HepG2 (cell line): Measurements from ENCODE around the gene MIDN. TPM values are rescaled to one million over a fixed set of nuclear protein-coding genes. Genes with fewer than 3 reads are reported as not detected.
A peak's percentile ranks its signal among the peaks of the same experiment; 100 is the strongest.

Source experiments
- AGO2 ChIP-seq: fragments of 200-400 bp; formaldehyde crosslinking; optimal IDR thresholded peaks from 2 replicates; pipeline ENCODE3; 2017; ENCODE audit warnings: mild to moderate bottlenecking, low read depth, low read length, moderate library complexity
- EP300 ChIP-seq, 3 experiments: sonication (generic) in 1 of 3; formaldehyde crosslinking in 1 of 3; IDR thresholded peaks; 2 replicates each; pipeline versions ENCODE4 v1.5.1 to v1.6.1; 2011 to 2020; ENCODE audit warnings: low read depth in 2 of 3, low read length in 2 of 3, borderline replicate concordance in 1 of 3, improper control_type of control experiment in 1 of 3, mild to moderate bottlenecking in 1 of 3, missing genetic modification reagents in 1 of 3, moderate library complexity in 1 of 3
- ERF ChIP-seq: IDR thresholded peaks from 2 replicates; pipeline ENCODE4 v1.6.1; 2018; ENCODE audit warnings: missing biosample characterization, missing genetic modification reagents
- GATAD2A ChIP-seq: IDR thresholded peaks from 2 replicates; pipeline ENCODE4 v1.6.1; 2016
- MEIS2 ChIP-seq: sonication (generic); formaldehyde crosslinking; IDR thresholded peaks from 2 replicates; pipeline ENCODE4 v1.9.0; 2021; ENCODE audit warnings: mild to moderate bottlenecking, missing genetic modification reagents
- RXRA ChIP-seq: sonication (generic); formaldehyde crosslinking; IDR thresholded peaks from 2 replicates; pipeline ENCODE4 v1.5.1; 2020; ENCODE audit warnings: missing genetic modification reagents
- SIN3B ChIP-seq: fragments of 150-350 bp; IDR thresholded peaks from 2 replicates; pipeline ENCODE4 v1.6.1; 2014; ENCODE audit warnings: low read length
- SMAD1 ChIP-seq: sonication (generic); formaldehyde crosslinking; IDR thresholded peaks from 2 replicates; pipeline ENCODE4 v1.4.0; 2020; ENCODE audit warnings: missing genetic modification reagents, low read depth, mild to moderate bottlenecking, borderline replicate concordance
- SRY ChIP-seq: sonication (generic); formaldehyde crosslinking; IDR thresholded peaks from 2 replicates; pipeline ENCODE4 v1.8.0; 2022; ENCODE audit warnings: mild to moderate bottlenecking, missing genetic modification reagents
- THAP11 ChIP-seq: IDR thresholded peaks from 2 replicates; pipeline ENCODE4 v1.6.1; 2016; ENCODE audit warnings: missing biosample characterization, missing genetic modification reagents
- YEATS2 ChIP-seq: sonication (generic); formaldehyde crosslinking; IDR thresholded peaks from 2 replicates; pipeline ENCODE4 v1.4.0; 2020; ENCODE audit warnings: missing genetic modification reagents, borderline replicate concordance
- ZBTB7B ChIP-seq: sonication (generic); formaldehyde crosslinking; IDR thresholded peaks from 2 replicates; pipeline ENCODE4 v1.4.0; 2020; ENCODE audit warnings: missing genetic modification reagents
- ZFX ChIP-seq: sonication (generic); formaldehyde crosslinking; IDR thresholded peaks from 2 replicates; pipeline ENCODE4 v1.4.0; 2020; ENCODE audit warnings: mild to moderate bottlenecking, low read depth, missing genetic modification reagents, moderate library complexity
- ZNF205 ChIP-seq: IDR thresholded peaks from 2 replicates; pipeline ENCODE4 v1.6.1; 2018; ENCODE audit warnings: missing biosample characterization, missing genetic modification reagents
- ZNF260 ChIP-seq: sonication (generic); formaldehyde crosslinking; IDR thresholded peaks from 2 replicates; pipeline ENCODE4 v1.4.0; 2020; ENCODE audit warnings: missing genetic modification reagents, low read depth, mild to moderate bottlenecking, borderline replicate concordance
- ZNF451 ChIP-seq: sonication (generic); formaldehyde crosslinking; IDR thresholded peaks from 2 replicates; pipeline ENCODE4 v1.5.0; 2020; ENCODE audit warnings: mild to moderate bottlenecking, missing genetic modification reagents
- ZNF501 ChIP-seq: sonication (generic); formaldehyde crosslinking; IDR thresholded peaks from 2 replicates; pipeline ENCODE4 v1.5.1; 2020; ENCODE audit warnings: mild to moderate bottlenecking, moderate library complexity, missing genetic modification reagents
- ZNF546 ChIP-seq: sonication (generic); formaldehyde crosslinking; conservative IDR thresholded peaks from 2 replicates; pipeline ENCODE4 v1.8.1; 2023; ENCODE audit warnings: mild to moderate bottlenecking, missing genetic modification reagents
- ZNF619 ChIP-seq: sonication (generic); formaldehyde crosslinking; IDR thresholded peaks from 2 replicates; pipeline ENCODE4 v1.4.0; 2020; ENCODE audit warnings: mild to moderate bottlenecking, missing genetic modification reagents
- ZNF879 ChIP-seq: sonication (generic); formaldehyde crosslinking; IDR thresholded peaks from 2 replicates; pipeline ENCODE4 v1.8.1; 2023; ENCODE audit warnings: missing genetic modification reagents
- ZSCAN31 ChIP-seq: sonication (generic); formaldehyde crosslinking; IDR thresholded peaks from 2 replicates; pipeline ENCODE4 v1.5.0; 2020; ENCODE audit warnings: low read depth, mild to moderate bottlenecking, missing genetic modification reagents
- polyA plus RNA-seq, 8 experiments: library from polyadenylated mRNA; depleted of rRNA in 3 of 8; stranded (reverse) in 7 of 8; unstranded in 1 of 8; fragments of >200 nt; fragmentation: Illumina TruSeq in 4 of 8; extraction: Trizol in 4 of 8; gene quantifications; 2 replicates each; pipeline versions ENCODE4 v1.2.1 to v1.2.3, GENCODE V29; 2011 to 2016; ENCODE audit warnings: low read depth in 4 of 8, missing spikeins in 1 of 8, mixed read lengths in 1 of 8; ENCODE audit not compliant: insufficient read depth in 1 of 8
- total RNA-seq, 5 experiments: library from RNA; depleted of rRNA; stranded (reverse); fragments of >200 nt; fragmentation: Illumina TruSeq; extraction: Trizol; gene quantifications; 2 replicates each; pipeline ENCODE4 v1.2.3, GENCODE V29; 2016; ENCODE audit warnings: low read depth in 1 of 5
- TF ChIP-seq, protein P1 (sequence below): sonication (generic); formaldehyde crosslinking; IDR thresholded peaks from 2 replicates; pipeline ENCODE4 v1.5.0; 2020; ENCODE audit warnings: mild to moderate bottlenecking, missing genetic modification reagents
- TF ChIP-seq, protein P2 (sequence below): sonication (generic); formaldehyde crosslinking; IDR thresholded peaks from 2 replicates; pipeline ENCODE4 v1.5.0; 2020; ENCODE audit warnings: mild to moderate bottlenecking, missing genetic modification reagents, moderate library complexity
- TF ChIP-seq, protein P3 (sequence below): sonication (generic); formaldehyde crosslinking; IDR thresholded peaks from 2 replicates; pipeline ENCODE4 v1.5.0; 2020; ENCODE audit warnings: mild to moderate bottlenecking, missing genetic modification reagents

Gene MIDN
- total and polyA plus RNA-seq, 2 of the 13 experiments (the other 11 are each of a cell fraction or from before 2014, with no cell fraction given) = 8.4 to 18.0 TPM

DNA sequence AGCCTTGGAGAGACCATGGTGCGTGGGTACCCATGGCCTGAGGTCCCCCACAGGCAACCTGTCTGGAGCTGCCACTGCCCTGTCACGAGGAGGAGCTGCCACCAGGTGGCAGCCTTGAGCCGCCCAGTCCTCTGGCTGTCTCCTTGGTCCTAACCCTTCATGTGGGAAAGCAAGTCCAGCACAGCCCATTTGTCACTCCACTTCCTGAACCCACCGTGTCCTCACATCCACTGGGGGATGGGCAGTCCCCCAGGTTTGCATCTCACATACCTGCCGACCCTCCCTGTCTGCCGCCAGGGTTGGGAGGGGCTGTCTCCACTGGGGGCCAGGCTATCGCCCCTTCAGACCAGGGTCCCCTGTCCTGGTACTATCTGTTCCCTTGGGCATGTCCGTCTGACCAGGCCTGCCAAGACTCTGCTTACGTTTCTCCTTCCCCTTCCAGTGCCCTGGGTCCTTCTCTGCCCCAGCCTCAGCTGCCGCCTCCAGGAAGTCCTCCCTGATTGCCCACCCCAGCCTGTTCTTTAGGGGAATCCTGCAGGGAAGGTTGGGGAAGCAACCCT lies 31.5 kb downstream of the MIDN start (continued):
- TF ChIP-seq, protein P1, sequence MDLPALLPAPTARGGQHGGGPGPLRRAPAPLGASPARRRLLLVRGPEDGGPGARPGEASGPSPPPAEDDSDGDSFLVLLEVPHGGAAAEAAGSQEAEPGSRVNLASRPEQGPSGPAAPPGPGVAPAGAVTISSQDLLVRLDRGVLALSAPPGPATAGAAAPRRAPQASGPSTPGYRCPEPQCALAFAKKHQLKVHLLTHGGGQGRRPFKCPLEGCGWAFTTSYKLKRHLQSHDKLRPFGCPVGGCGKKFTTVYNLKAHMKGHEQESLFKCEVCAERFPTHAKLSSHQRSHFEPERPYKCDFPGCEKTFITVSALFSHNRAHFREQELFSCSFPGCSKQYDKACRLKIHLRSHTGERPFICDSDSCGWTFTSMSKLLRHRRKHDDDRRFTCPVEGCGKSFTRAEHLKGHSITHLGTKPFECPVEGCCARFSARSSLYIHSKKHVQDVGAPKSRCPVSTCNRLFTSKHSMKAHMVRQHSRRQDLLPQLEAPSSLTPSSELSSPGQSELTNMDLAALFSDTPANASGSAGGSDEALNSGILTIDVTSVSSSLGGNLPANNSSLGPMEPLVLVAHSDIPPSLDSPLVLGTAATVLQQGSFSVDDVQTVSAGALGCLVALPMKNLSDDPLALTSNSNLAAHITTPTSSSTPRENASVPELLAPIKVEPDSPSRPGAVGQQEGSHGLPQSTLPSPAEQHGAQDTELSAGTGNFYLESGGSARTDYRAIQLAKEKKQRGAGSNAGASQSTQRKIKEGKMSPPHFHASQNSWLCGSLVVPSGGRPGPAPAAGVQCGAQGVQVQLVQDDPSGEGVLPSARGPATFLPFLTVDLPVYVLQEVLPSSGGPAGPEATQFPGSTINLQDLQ (CRISPR knock-in tag) = no peak
- peak; percentile 84; the same call in 1 of the 2 replicates for TF ChIP-seq MEIS2 (CRISPR knock-in tag)
- no peak for TF ChIP-seq ZNF879
- 0 out of 2 replicates have a peak, but pooled peaks have one; percentile 45 for TF ChIP-seq ZSCAN31 (CRISPR knock-in tag)
- 0 out of 2 replicates have a peak, but pooled peaks have one; percentile 34 for TF ChIP-seq ZNF205
- TF ChIP-seq, protein P2, sequence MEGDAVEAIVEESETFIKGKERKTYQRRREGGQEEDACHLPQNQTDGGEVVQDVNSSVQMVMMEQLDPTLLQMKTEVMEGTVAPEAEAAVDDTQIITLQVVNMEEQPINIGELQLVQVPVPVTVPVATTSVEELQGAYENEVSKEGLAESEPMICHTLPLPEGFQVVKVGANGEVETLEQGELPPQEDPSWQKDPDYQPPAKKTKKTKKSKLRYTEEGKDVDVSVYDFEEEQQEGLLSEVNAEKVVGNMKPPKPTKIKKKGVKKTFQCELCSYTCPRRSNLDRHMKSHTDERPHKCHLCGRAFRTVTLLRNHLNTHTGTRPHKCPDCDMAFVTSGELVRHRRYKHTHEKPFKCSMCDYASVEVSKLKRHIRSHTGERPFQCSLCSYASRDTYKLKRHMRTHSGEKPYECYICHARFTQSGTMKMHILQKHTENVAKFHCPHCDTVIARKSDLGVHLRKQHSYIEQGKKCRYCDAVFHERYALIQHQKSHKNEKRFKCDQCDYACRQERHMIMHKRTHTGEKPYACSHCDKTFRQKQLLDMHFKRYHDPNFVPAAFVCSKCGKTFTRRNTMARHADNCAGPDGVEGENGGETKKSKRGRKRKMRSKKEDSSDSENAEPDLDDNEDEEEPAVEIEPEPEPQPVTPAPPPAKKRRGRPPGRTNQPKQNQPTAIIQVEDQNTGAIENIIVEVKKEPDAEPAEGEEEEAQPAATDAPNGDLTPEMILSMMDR (CRISPR knock-in tag) = peak; percentile 97
- 0 out of 2 replicates have a peak, but pooled peaks have one; percentile 29 for TF ChIP-seq ZBTB7B (CRISPR knock-in tag)
- TF ChIP-seq SIN3B = peak; percentile 59; the same call in 1 of the 2 replicates
- no peak for TF ChIP-seq ZNF451
- TF ChIP-seq AGO2 = peak; percentile 62
- TF ChIP-seq, protein P3, sequence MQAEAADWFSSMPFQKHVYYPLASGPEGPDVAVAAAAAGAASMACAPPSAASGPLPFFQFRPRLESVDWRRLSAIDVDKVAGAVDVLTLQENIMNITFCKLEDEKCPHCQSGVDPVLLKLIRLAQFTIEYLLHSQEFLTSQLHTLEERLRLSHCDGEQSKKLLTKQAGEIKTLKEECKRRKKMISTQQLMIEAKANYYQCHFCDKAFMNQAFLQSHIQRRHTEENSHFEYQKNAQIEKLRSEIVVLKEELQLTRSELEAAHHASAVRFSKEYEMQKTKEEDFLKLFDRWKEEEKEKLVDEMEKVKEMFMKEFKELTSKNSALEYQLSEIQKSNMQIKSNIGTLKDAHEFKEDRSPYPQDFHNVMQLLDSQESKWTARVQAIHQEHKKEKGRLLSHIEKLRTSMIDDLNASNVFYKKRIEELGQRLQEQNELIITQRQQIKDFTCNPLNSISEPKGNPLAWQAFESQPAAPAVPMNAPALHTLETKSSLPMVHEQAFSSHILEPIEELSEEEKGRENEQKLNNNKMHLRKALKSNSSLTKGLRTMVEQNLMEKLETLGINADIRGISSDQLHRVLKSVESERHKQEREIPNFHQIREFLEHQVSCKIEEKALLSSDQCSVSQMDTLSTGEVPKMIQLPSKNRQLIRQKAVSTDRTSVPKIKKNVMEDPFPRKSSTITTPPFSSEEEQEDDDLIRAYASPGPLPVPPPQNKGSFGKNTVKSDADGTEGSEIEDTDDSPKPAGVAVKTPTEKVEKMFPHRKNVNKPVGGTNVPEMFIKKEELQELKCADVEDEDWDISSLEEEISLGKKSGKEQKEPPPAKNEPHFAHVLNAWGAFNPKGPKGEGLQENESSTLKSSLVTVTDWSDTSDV (CRISPR knock-in tag) = no peak
- peak; percentile 51; the same call in 1 of the 2 replicates for TF ChIP-seq THAP11
- TF ChIP-seq ZNF546 (CRISPR knock-in tag) = no peak
- 0 out of 2 replicates have a peak, but pooled peaks have one; percentile 37 for TF ChIP-seq ZNF501
- TF ChIP-seq ZNF619 (CRISPR knock-in tag) = no peak
- no peak for TF ChIP-seq ZNF260 (CRISPR knock-in tag)
- peak; percentile 40; the same call in 1 of the 2 replicates for TF ChIP-seq GATAD2A (CRISPR knock-in tag)
- peak; percentile 71; the same call in 1 of the 2 replicates for TF ChIP-seq ERF (CRISPR knock-in tag)
- 0 out of 2 replicates have a peak, but pooled peaks have one; percentile 43 for TF ChIP-seq SMAD1 (CRISPR knock-in tag)
- peak; percentile 49; the same call in 1 of the 2 replicates for TF ChIP-seq RXRA (CRISPR knock-in tag)
- no peak for TF ChIP-seq EP300 (IDR thresholded peaks at IDR 0.05; ENCODE audit: low read depth in 2 of 2, low read length in 2 of 2)
- TF ChIP-seq EP300 (CRISPR knock-in tag; IDR thresholded peaks at IDR 0.05; ENCODE audit: borderline replicate concordance) = peak; percentile 39; the same call in 1 of the 2 replicates
- peak; percentile 44; the same call in 1 of the 2 replicates for TF ChIP-seq ZFX (CRISPR knock-in tag)
- peak; percentile 64; the same call in 1 of the 2 replicates for TF ChIP-seq YEATS2
- 0 out of 2 replicates have a peak, but pooled peaks have one; percentile 25 for TF ChIP-seq SRY (CRISPR knock-in tag)
